ENCODE measurements around the gene HDLBP.

Gene HDLBP

GRCh38 chr2:241226723-241227572 lies 88.5 kb downstream of the HDLBP start:
- no peak overlapping the region for H3K9ac ChIP-seq (ENCODE audit: low read length)
- H4K20me1 ChIP-seq (ENCODE audit: low read depth, low read length) = no peaks in the 10 kb centered on the region
- H3K27ac ChIP-seq (ENCODE audit: low read depth, low read length) = no peak overlapping the region
- H3K9me3 ChIP-seq (ENCODE audit: insufficient read depth, low read length) = no peaks in the 10 kb centered on the region
- no peaks in the 10 kb centered on the region for H3K36me3 ChIP-seq (ENCODE audit: low read length)
- H3K79me2 ChIP-seq (ENCODE audit: insufficient read depth, low read length) = no peaks in the 10 kb centered on the region
- no peak overlapping the region for H3K4me2 ChIP-seq (ENCODE audit: low read depth, low read length, poor library complexity, severe bottlenecking)
- no peaks in the 10 kb centered on the region for H3K27me3 ChIP-seq (ENCODE audit: low read length)
- H3K4me3 ChIP-seq (ENCODE audit: insufficient read depth, low read length, poor library complexity, severe bottlenecking) = no peak overlapping the region
- no peaks in the 10 kb centered on the region for H3F3A ChIP-seq (ENCODE audit: insufficient read depth)
- H2AFZ ChIP-seq (ENCODE audit: low read depth, low read length, severe bottlenecking) = no peak overlapping the region
- no peaks in the 10 kb centered on the region for H3K9me2 ChIP-seq (replicated peaks; ENCODE audit: insufficient read depth, low read length)
- no peak for TF ChIP-seq EZH2phosphoT487 (conservative IDR thresholded peaks at IDR 0.05; ENCODE audit: low read length)
- no peak for TF ChIP-seq CTCF (IDR thresholded peaks at IDR 0.05; ENCODE audit: insufficient read depth, low read length, poor library complexity, severe bottlenecking)

GRCh38 chr2:241225983-241226382 lies 89.5 kb downstream of the HDLBP start:
- no peaks in the 10 kb centered on the region for H3K9me2 ChIP-seq (replicated peaks; ENCODE audit: insufficient read depth, low read length)
- H3K27me3 ChIP-seq (ENCODE audit: low read length) = no peaks in the 10 kb centered on the region
- H3K9ac ChIP-seq (ENCODE audit: low read length) = no peak overlapping the region
- no peak overlapping the region for H3K4me2 ChIP-seq (ENCODE audit: low read depth, low read length, poor library complexity, severe bottlenecking)
- H3K9me3 ChIP-seq (ENCODE audit: insufficient read depth, low read length) = no peaks in the 10 kb centered on the region
- no peak overlapping the region for H3K4me3 ChIP-seq (ENCODE audit: insufficient read depth, low read length, poor library complexity, severe bottlenecking)
- no peak overlapping the region for H3K27ac ChIP-seq (ENCODE audit: low read depth, low read length)
- no peaks in the 10 kb centered on the region for H3F3A ChIP-seq (ENCODE audit: insufficient read depth)
- no peaks in the 10 kb centered on the region for H3K36me3 ChIP-seq (ENCODE audit: low read length)
- no peaks in the 10 kb centered on the region for H4K20me1 ChIP-seq (ENCODE audit: low read depth, low read length)
- TF ChIP-seq EZH2phosphoT487 (conservative IDR thresholded peaks at IDR 0.05; ENCODE audit: low read length) = no peak
- TF ChIP-seq CTCF (IDR thresholded peaks at IDR 0.05; ENCODE audit: insufficient read depth, low read length, poor library complexity, severe bottlenecking) = no peak
- H3K79me2 ChIP-seq (ENCODE audit: insufficient read depth, low read length) = no peaks in the 10 kb centered on the region
- no peak overlapping the region for H2AFZ ChIP-seq (ENCODE audit: low read depth, low read length, severe bottlenecking)

GRCh38 chr2:241225545-241225944 lies 89.9 kb downstream of the HDLBP start:
- TF ChIP-seq CTCF (IDR thresholded peaks at IDR 0.05; ENCODE audit: insufficient read depth, low read length, poor library complexity, severe bottlenecking) (no peak), EZH2phosphoT487 (conservative IDR thresholded peaks at IDR 0.05; ENCODE audit: low read length) (no peak)
- Histone ChIP-seq H3K4me2 (ENCODE audit: low read depth, low read length, poor library complexity, severe bottlenecking) (no peak overlapping the region), H4K20me1 (ENCODE audit: low read depth, low read length) (no peaks in the 10 kb centered on the region), H3F3A (ENCODE audit: insufficient read depth) (no peaks in the 10 kb centered on the region), H3K27me3 (ENCODE audit: low read length) (no peaks in the 10 kb centered on the region), H3K9ac (ENCODE audit: low read length) (no peak overlapping the region), H3K79me2 (ENCODE audit: insufficient read depth, low read length) (no peaks in the 10 kb centered on the region), H3K4me3 (ENCODE audit: insufficient read depth, low read length, poor library complexity, severe bottlenecking) (no peak overlapping the region), H3K36me3 (ENCODE audit: low read length) (no peaks in the 10 kb centered on the region), H2AFZ (ENCODE audit: low read depth, low read length, severe bottlenecking) (no peak overlapping the region), H3K9me3 (ENCODE audit: insufficient read depth, low read length) (no peaks in the 10 kb centered on the region), H3K9me2 (replicated peaks; ENCODE audit: insufficient read depth, low read length) (no peaks in the 10 kb centered on the region), H3K27ac (ENCODE audit: low read depth, low read length) (no peak overlapping the region)

All from SU-DHL-6 (cell line).